Testis (tissue), 2 donors: ENCODE results near the gene TBC1D7.

Experiments used
- POLR2A ChIP-seq: fragments of 450-650 bp; IDR thresholded peaks from one replicate; pipeline ENCODE4 v1.6.1; 2017; ENCODE audit warnings: antibody characterized with exemption, mild to moderate bottlenecking, moderate library complexity
- TF ChIP-seq, protein P1 (sequence below), 3 experiments: fragments of 450-650 bp in 2 of 3; fragments of 200-600 bp in 1 of 3; sonication (generic) in 1 of 3; IDR thresholded peaks; one replicate each; pipeline ENCODE4 v1.5.1; 2016 to 2019; ENCODE audit warnings: antibody characterized with exemption in 3 of 3, mild to moderate bottlenecking in 2 of 3, moderate library complexity in 1 of 3

- TF ChIP-seq POLR2A, result no peak
- TF ChIP-seq, protein P1, sequence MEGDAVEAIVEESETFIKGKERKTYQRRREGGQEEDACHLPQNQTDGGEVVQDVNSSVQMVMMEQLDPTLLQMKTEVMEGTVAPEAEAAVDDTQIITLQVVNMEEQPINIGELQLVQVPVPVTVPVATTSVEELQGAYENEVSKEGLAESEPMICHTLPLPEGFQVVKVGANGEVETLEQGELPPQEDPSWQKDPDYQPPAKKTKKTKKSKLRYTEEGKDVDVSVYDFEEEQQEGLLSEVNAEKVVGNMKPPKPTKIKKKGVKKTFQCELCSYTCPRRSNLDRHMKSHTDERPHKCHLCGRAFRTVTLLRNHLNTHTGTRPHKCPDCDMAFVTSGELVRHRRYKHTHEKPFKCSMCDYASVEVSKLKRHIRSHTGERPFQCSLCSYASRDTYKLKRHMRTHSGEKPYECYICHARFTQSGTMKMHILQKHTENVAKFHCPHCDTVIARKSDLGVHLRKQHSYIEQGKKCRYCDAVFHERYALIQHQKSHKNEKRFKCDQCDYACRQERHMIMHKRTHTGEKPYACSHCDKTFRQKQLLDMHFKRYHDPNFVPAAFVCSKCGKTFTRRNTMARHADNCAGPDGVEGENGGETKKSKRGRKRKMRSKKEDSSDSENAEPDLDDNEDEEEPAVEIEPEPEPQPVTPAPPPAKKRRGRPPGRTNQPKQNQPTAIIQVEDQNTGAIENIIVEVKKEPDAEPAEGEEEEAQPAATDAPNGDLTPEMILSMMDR (IDR thresholded peaks at IDR 0.05), result no peak
Observed at GRCh38 chr6:13360671-13361540, 32.6 kb upstream of the TBC1D7 start.
